ENCODE results near the gene PCSK2. TPM values are rescaled to one million over a fixed set of nuclear protein-coding genes. Genes with fewer than 3 reads are reported as not detected.

Gene PCSK2
- total RNA-seq, 1 donor from 2014 or later = 0.74 TPM

DNA sequence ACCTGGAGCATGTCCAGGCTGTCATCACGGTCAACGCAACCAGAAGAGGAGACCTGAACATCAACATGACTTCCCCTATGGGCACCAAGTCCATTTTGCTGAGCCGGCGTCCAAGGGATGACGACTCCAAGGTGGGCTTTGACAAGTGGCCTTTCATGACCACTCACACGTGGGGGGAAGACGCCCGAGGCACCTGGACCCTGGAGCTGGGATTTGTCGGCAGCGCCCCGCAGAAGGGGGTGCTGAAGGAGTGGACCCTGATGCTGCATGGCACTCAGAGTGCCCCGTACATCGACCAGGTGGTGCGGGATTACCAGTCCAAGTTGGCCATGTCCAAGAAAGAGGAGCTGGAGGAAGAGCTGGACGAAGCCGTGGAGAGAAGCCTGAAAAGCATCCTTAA, 254.8 kb downstream of the PCSK2 start:
- intact Hi-C loops (cut with micrococcal nuclease) = no loop called here
- peaks cover 47% of the 10 kb centered on the region for H3K27me3 ChIP-seq (ENCODE audit: low read depth)
- H3K4me3 ChIP-seq = no peak overlapping the region
- TF ChIP-seq, protein P1, sequence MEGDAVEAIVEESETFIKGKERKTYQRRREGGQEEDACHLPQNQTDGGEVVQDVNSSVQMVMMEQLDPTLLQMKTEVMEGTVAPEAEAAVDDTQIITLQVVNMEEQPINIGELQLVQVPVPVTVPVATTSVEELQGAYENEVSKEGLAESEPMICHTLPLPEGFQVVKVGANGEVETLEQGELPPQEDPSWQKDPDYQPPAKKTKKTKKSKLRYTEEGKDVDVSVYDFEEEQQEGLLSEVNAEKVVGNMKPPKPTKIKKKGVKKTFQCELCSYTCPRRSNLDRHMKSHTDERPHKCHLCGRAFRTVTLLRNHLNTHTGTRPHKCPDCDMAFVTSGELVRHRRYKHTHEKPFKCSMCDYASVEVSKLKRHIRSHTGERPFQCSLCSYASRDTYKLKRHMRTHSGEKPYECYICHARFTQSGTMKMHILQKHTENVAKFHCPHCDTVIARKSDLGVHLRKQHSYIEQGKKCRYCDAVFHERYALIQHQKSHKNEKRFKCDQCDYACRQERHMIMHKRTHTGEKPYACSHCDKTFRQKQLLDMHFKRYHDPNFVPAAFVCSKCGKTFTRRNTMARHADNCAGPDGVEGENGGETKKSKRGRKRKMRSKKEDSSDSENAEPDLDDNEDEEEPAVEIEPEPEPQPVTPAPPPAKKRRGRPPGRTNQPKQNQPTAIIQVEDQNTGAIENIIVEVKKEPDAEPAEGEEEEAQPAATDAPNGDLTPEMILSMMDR (IDR thresholded peaks at IDR 0.05; ENCODE audit: borderline replicate concordance) = no peak
- no peaks in the 10 kb centered on the region for H3K4me1 ChIP-seq
- no peaks in the 10 kb centered on the region for H3K9me3 ChIP-seq (replicated peaks)
- no peak overlapping the region for H3K27ac ChIP-seq (replicated peaks)
- no peak for DNase-seq
- no peaks in the 10 kb centered on the region for H3K36me3 ChIP-seq

GRCh38 chr20:17482536-17482935, 255.7 kb downstream of the PCSK2 start:
- no peak overlapping the region for H3K4me3 ChIP-seq
- H3K27ac ChIP-seq (replicated peaks) = no peak overlapping the region
- H3K36me3 ChIP-seq = no peaks in the 10 kb centered on the region
- H3K27me3 ChIP-seq (ENCODE audit: low read depth) = peaks cover 47% of the 10 kb centered on the region
- TF ChIP-seq, protein P1 (IDR thresholded peaks at IDR 0.05; ENCODE audit: borderline replicate concordance) = no peak
- H3K4me1 ChIP-seq = no peaks in the 10 kb centered on the region
- intact Hi-C loops (cut with micrococcal nuclease) = no loop called here
- no peaks in the 10 kb centered on the region for H3K9me3 ChIP-seq (replicated peaks)
- no peak for DNase-seq

GRCh38 chr20:17485017-17485416, 258.2 kb downstream of the PCSK2 start:
- Histone ChIP-seq H3K4me1 (no peaks in the 10 kb centered on the region), H3K9me3 (replicated peaks) (no peaks in the 10 kb centered on the region), H3K36me3 (no peaks in the 10 kb centered on the region), H3K27ac (replicated peaks) (no peak overlapping the region), H3K27me3 (ENCODE audit: low read depth) (peaks cover 43% of the 10 kb centered on the region), H3K4me3 (no peak overlapping the region)
- intact Hi-C loops (cut with micrococcal nuclease) = no loop called here
- DNase-seq = no peak
- TF ChIP-seq, protein P1 (IDR thresholded peaks at IDR 0.05; ENCODE audit: borderline replicate concordance) = no peak

DNA sequence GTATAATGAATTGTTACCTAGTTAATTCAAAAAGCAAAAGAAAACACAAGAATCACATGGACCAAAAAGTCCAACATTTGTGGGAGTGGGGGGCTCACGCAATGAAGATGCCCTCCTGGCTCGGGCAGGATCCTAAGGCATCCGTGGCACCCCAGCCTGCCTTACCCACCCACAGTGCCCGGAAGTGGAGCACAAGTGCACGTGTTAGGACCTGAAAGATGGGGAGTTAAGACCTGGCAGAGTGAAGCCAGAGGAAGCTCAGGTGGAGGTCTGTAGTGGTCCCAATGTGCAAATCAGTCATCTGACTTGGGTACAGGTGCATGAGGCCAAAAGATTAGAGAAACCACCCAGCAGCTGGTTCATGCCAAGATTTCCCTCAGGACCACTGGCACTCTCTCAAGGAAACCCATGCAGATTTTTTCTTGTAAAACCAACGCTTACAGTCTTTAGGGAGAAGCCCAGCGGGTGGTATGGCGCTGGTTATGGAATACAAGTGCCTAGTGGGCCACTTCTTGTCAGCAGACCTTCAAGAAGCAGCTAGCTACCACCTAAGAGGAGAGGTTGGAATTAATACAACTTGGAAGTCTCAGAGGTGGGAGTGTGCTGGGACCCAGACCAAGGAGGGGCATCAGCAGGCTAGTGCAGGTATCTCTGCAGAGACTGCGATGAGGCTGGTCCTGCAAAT, 262.2 kb downstream of the PCSK2 start:
- Histone ChIP-seq H3K4me3 (no peak overlapping the region), H3K27ac (replicated peaks) (no peak overlapping the region), H3K36me3 (no peaks in the 10 kb centered on the region), H3K27me3 (ENCODE audit: low read depth) (peaks cover 13% of the 10 kb centered on the region), H3K9me3 (replicated peaks) (no peaks in the 10 kb centered on the region), H3K4me1 (no peaks in the 10 kb centered on the region)
- no peak for DNase-seq
- intact Hi-C loops (cut with micrococcal nuclease) = no loop called here
- TF ChIP-seq, protein P1 (IDR thresholded peaks at IDR 0.05; ENCODE audit: borderline replicate concordance) = no peak

- H3K27me3 ChIP-seq (ENCODE audit: low read depth) = peaks cover 6% of the 10 kb centered on the region
- no peak overlapping the region for H3K27ac ChIP-seq (replicated peaks)
- H3K9me3 ChIP-seq (replicated peaks) = no peaks in the 10 kb centered on the region
- no peaks in the 10 kb centered on the region for H3K4me1 ChIP-seq
- no peaks in the 10 kb centered on the region for H3K36me3 ChIP-seq
- intact Hi-C loops (cut with micrococcal nuclease) = no loop called here
- DNase-seq = no peak
- no peak overlapping the region for H3K4me3 ChIP-seq
- TF ChIP-seq, protein P1 (IDR thresholded peaks at IDR 0.05; ENCODE audit: borderline replicate concordance) = no peak
Observed at GRCh38 chr20:17490501-17490900, 263.7 kb downstream of the PCSK2 start.
